Limb (tissue), 2 donors: ENCODE results near the gene SLC15A4.

Source experiments
- DNase-seq, 2 donors: peaks; one replicate each; pipeline ENCODE4 v3.0.0-alpha.2; 2016; ENCODE audit errors: extremely low spot score in 2 of 2

The SLC15A4 gene

GRCh38 chr12:128794661-128795529, 28.9 kb downstream of the SLC15A4 start:
- no peak for DNase-seq

GRCh38 chr12:128793701-128794100, 30.1 kb downstream of the SLC15A4 start:
- no peak for DNase-seq

- no peak for DNase-seq
Measured at GRCh38 chr12:128792881-128793280, 30.9 kb downstream of the SLC15A4 start.

- DNase-seq: no peak
Measured at GRCh38 chr12:128792398-128792797, 31.4 kb downstream of the SLC15A4 start.

GRCh38 chr12:128791395-128792322, 32.1 kb downstream of the SLC15A4 start:
- DNase-seq: no peak

GRCh38 chr12:128790653-128791373, 32.9 kb downstream of the SLC15A4 start:
- DNase-seq: no peak

- DNase-seq: no peak
Measured at GRCh38 chr12:128790221-128790620, 33.5 kb downstream of the SLC15A4 start.

GRCh38 chr12:128789356-128789929, 34.3 kb downstream of the SLC15A4 start:
- no peak for DNase-seq

GRCh38 chr12:128787827-128788226, 35.9 kb downstream of the SLC15A4 start:
- no peak for DNase-seq

- DNase-seq: no peak
Measured at GRCh38 chr12:128786741-128787391, 36.9 kb downstream of the SLC15A4 start.

- no peak for DNase-seq
Measured at GRCh38 chr12:128784030-128784760, 39.6 kb downstream of the SLC15A4 start.

GRCh38 chr12:128783129-128783574, 40.6 kb downstream of the SLC15A4 start:
- no peak for DNase-seq

GRCh38 chr12:128779901-128780300, 43.9 kb downstream of the SLC15A4 start:
- DNase-seq: no peak

- no peak for DNase-seq
Measured at GRCh38 chr12:128772249-128772648, 51.5 kb downstream of the SLC15A4 start.

GRCh38 chr12:128771681-128772080, 52.1 kb downstream of the SLC15A4 start:
- DNase-seq: no peak

GRCh38 chr12:128767518-128767917, 56.2 kb downstream of the SLC15A4 start:
- no peak for DNase-seq

- DNase-seq: no peak
Measured at GRCh38 chr12:128766738-128767501, 56.8 kb downstream of the SLC15A4 start.

GRCh38 chr12:128763395-128763794, 60.4 kb downstream of the SLC15A4 start:
- no peak for DNase-seq

GRCh38 chr12:128761379-128761790, 62.4 kb downstream of the SLC15A4 start:
- DNase-seq: no peak
